OCI-LY7 (cell line): ENCODE results near the gene CEP170.

Experiments used
- EZH2phosphoT487 ChIP-seq: fragments of 200-600 bp; sonication (generic); IDR thresholded peaks from 2 replicates; pipeline ENCODE4 v1.6.1; 2018; ENCODE audit warnings: low read depth, borderline replicate concordance, mild to moderate bottlenecking, mixed run types, antibody characterized with exemption, low read length, moderate library complexity, mixed read lengths
- TF ChIP-seq, protein P1 (sequence below): fragments of 200-600 bp; sonication (generic); conservative IDR thresholded peaks from 2 replicates; pipeline ENCODE4 v1.5.1; 2014; ENCODE audit warnings: mild to moderate bottlenecking, antibody characterized with exemption, low read length, moderate library complexity, mixed read lengths

- TF ChIP-seq, protein P1, sequence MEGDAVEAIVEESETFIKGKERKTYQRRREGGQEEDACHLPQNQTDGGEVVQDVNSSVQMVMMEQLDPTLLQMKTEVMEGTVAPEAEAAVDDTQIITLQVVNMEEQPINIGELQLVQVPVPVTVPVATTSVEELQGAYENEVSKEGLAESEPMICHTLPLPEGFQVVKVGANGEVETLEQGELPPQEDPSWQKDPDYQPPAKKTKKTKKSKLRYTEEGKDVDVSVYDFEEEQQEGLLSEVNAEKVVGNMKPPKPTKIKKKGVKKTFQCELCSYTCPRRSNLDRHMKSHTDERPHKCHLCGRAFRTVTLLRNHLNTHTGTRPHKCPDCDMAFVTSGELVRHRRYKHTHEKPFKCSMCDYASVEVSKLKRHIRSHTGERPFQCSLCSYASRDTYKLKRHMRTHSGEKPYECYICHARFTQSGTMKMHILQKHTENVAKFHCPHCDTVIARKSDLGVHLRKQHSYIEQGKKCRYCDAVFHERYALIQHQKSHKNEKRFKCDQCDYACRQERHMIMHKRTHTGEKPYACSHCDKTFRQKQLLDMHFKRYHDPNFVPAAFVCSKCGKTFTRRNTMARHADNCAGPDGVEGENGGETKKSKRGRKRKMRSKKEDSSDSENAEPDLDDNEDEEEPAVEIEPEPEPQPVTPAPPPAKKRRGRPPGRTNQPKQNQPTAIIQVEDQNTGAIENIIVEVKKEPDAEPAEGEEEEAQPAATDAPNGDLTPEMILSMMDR, result no peak
- no peak for TF ChIP-seq EZH2phosphoT487
These were observed 75.4 kb downstream of the CEP170 start for GRCh38 chr1:243179720-243180119.
